ENCODE measurements around the gene CBX4.
"Not testable (repeated sequence)": the region's sequence is repeated elsewhere in the genome, so short reads cannot be mapped to it uniquely, and the experiment has no call there.

Gene CBX4

DNA sequence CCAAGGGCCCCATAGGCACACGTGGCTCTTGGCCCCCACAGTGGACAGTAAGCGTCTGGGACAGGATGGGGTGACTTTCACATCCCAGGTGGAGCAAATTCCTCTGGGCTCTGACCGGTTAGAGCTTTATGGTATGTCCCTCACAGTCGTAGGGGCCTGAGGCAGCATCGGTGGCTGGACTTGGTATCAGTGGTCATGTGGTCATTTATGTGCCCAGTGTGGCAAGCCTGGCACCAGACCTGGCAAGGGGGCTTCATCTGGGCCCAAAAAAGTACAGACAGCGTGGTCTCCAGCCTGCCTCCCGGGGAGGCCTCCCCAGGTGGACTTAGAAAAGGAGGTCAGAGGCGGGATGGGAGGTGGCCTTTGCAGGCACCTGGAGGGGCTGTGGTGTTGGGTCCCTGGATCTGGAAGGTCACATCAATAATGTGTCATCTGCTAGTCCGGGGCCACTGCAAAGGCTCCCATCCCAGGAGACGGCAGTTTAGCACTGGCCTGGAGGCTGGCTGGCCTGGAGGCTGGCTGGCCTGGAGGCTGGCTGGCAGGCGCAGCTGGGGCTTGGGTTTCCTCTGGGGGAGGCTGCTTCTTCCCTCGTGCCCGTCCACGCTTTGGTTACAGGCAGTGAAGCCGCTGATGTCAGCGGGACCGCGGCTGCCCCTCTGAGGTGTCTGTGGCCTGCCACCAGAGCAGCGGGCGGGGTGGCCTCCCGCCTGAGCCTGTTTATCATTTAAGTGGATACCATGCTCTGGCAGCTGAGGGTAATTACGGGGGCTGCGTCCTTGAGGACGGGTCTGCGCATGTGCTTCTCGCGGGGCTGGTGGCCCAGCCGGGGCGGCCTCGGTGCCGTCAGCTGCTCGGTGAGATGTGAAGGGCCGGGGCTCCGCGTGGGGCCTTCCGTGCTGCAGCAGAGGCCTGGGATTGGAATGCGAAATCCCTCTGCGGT is 20.7 kb upstream of the CBX4 start:
- H3K27ac ChIP-seq, result no peak overlapping the region
- TF ChIP-seq, protein P1, sequence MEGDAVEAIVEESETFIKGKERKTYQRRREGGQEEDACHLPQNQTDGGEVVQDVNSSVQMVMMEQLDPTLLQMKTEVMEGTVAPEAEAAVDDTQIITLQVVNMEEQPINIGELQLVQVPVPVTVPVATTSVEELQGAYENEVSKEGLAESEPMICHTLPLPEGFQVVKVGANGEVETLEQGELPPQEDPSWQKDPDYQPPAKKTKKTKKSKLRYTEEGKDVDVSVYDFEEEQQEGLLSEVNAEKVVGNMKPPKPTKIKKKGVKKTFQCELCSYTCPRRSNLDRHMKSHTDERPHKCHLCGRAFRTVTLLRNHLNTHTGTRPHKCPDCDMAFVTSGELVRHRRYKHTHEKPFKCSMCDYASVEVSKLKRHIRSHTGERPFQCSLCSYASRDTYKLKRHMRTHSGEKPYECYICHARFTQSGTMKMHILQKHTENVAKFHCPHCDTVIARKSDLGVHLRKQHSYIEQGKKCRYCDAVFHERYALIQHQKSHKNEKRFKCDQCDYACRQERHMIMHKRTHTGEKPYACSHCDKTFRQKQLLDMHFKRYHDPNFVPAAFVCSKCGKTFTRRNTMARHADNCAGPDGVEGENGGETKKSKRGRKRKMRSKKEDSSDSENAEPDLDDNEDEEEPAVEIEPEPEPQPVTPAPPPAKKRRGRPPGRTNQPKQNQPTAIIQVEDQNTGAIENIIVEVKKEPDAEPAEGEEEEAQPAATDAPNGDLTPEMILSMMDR (IDR thresholded peaks at IDR 0.05), result no peak
- TF ChIP-seq ZFX (IDR thresholded peaks at IDR 0.05; ENCODE audit: borderline replicate concordance), result no peak

DNA sequence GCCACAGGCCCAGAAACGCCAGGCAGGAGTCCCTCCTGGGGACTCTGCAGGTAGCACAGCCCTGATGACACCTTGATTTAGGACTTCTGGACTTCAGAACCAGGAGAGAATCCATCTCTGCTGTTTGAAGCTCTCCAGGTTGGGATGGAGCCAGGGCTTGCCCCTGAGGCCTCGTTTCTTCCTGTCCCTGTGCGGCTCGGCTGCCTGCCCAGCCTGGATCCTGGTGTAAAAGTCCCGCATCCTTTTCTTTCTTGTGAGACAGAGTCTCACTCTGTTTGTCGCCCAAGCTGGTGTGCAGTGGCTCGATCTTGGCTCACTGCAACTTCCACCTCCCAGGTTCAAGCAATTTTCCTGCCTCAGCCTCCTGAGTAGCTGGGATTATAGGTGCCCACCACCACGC is 17.9 kb upstream of the CBX4 start:
- H3K27ac ChIP-seq, result peak overlapping the region; percentile 35; the same call in 1 of the 2 replicates

GRCh38 chr17:79855331-79856124 is 16.3 kb upstream of the CBX4 start:
- no peak for TF ChIP-seq ZFX (IDR thresholded peaks at IDR 0.05; ENCODE audit: borderline replicate concordance)
- TF ChIP-seq, protein P1 (IDR thresholded peaks at IDR 0.05), result no peak
- no peak overlapping the region for H3K27ac ChIP-seq

More for the DNA sequence above, 17.9 kb upstream of the CBX4 start:
- TF ChIP-seq, protein P1 (IDR thresholded peaks at IDR 0.05), result no peak
- TF ChIP-seq ZFX (IDR thresholded peaks at IDR 0.05; ENCODE audit: borderline replicate concordance), result no peak

GRCh38 chr17:79854080-79855060 is 15.1 kb upstream of the CBX4 start:
- H3K27ac ChIP-seq, result no peak overlapping the region
- TF ChIP-seq ZFX (IDR thresholded peaks at IDR 0.05; ENCODE audit: borderline replicate concordance), result no peak
- TF ChIP-seq, protein P1 (IDR thresholded peaks at IDR 0.05), result no peak

- H3K27ac ChIP-seq, result not testable (repeated sequence)
Measured at GRCh38 chr17:79853168-79853567, 13.9 kb upstream of the CBX4 start.

DNA sequence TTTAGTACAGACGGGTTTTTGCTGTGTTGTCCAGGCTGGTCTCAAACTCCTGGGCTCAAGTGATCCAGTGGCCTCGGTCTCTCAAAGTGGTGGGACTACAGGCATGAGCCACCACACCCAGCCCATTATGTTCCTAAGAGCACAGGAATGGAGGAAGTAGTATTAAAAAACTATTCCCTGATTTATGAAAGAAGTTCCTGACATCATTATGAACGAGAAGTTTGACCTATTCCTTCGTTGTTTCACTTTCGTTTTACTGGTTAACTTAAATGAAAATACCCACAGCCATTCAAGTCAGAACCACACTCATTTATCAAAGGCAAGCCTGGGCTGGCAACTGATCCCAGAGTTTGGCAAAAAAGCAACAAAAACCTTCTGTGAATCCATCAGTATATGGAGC is 13.5 kb upstream of the CBX4 start:
- H3K27ac ChIP-seq, result no peak overlapping the region
- TF ChIP-seq, protein P1 (IDR thresholded peaks at IDR 0.05), result no peak
- TF ChIP-seq ZFX (IDR thresholded peaks at IDR 0.05; ENCODE audit: borderline replicate concordance), result no peak

DNA sequence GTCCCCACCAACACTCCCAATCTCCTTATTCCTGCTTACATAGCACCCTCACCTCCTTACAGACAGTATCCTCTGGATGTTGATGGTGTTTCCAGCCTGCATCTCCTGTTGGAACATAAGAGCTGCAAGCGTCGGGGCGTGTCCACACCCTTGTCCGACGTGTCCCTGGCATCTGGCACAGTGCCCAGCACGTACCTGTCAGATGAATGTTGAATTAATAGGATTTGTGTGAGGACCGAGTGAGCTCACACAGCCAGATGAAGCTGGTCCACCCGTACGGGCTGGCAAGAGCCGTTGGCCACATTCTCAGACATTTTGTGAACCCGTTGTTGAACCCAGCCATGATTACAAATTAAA is 12.2 kb upstream of the CBX4 start:
- H3K27ac ChIP-seq, result no peak overlapping the region

More for the DNA sequence above, 12.2 kb upstream of the CBX4 start:
- TF ChIP-seq, protein P1 (IDR thresholded peaks at IDR 0.05), result no peak
- TF ChIP-seq ZFX (IDR thresholded peaks at IDR 0.05; ENCODE audit: borderline replicate concordance), result no peak

Measured in 22Rv1 (cell line).